IMR-90 (cell line): ENCODE results near the gene CHI3L1. TPM values are rescaled to one million over a fixed set of nuclear protein-coding genes. Genes with fewer than 3 reads are reported as not detected.

Experiments used
- ATAC-seq: fragments of 200-7000 bp; cut with Tn5 transposase; 2 replicates; pipeline ENCODE4 v1.9.1; 2020; ENCODE audit warnings: low read depth, mild to moderate bottlenecking, moderate library complexity
- BruUV-seq: library from RNA; stranded (reverse); fragments of 400-500 nt; replicated peaks from 2 replicates; lab custom pipeline; 2021; lab: Mats Ljungman, UMichigan
- CTCF ChIA-PET: fragments of 300-600 bp; formaldehyde crosslinking; extraction: SDS; loops from one replicate; lab custom pipeline; 2021; ENCODE audit warnings: antibody characterized with exemption; lab: Yijun Ruan, JAX
- POLR2A ChIA-PET: fragments of 300-600 bp; sonication (Branson Sonifier 250); formaldehyde crosslinking; loops from one replicate; lab custom pipeline; 2022; ENCODE audit warnings: antibody characterized with exemption; ENCODE audit not compliant: unreplicated experiment; lab: Charles Lee
- DNase-seq: peaks from one replicate; pipeline ENCODE4 v3.0.0; 2013
- H2AFZ ChIP-seq: replicated peaks from 2 replicates; pipeline ENCODE3; 2013; ENCODE audit warnings: low read length, mild to moderate bottlenecking; ENCODE audit not compliant: poor library complexity
- H2AK5ac ChIP-seq: 2 replicates; pipeline ENCODE4 v1.6.1; 2013; ENCODE audit warnings: low read depth, low read length, inconsistent platforms
- H2AK9ac ChIP-seq: replicated peaks from 2 replicates; pipeline ENCODE3; 2013; ENCODE audit warnings: mild to moderate bottlenecking, low read depth, low read length, moderate library complexity; ENCODE audit not compliant: poor library complexity
- H2BK120ac ChIP-seq: 2 replicates; pipeline ENCODE4 v1.6.1; 2013; ENCODE audit warnings: low read depth, low read length, inconsistent platforms
- H2BK15ac ChIP-seq: 3 replicates; pipeline ENCODE4 v1.6.1; 2013; ENCODE audit warnings: low read depth, low read length, inconsistent platforms
- H2BK20ac ChIP-seq: 2 replicates; pipeline ENCODE4 v1.6.1; 2013; ENCODE audit warnings: low read depth, mild to moderate bottlenecking, inconsistent platforms, low read length, moderate library complexity
- H2BK5ac ChIP-seq: 2 replicates; pipeline ENCODE4 v1.6.1; 2013; ENCODE audit warnings: mild to moderate bottlenecking, low read depth, low read length, inconsistent platforms; ENCODE audit not compliant: poor library complexity, severe bottlenecking
- H3K14ac ChIP-seq: replicated peaks from 2 replicates; pipeline ENCODE4 v1.6.1; 2013; ENCODE audit warnings: low read depth, low read length, inconsistent platforms
- H3K18ac ChIP-seq: 2 replicates; pipeline ENCODE4 v1.6.1; 2013; ENCODE audit warnings: low read depth, low read length, control low read depth
- H3K23ac ChIP-seq: 2 replicates; pipeline ENCODE4 v1.6.1; 2013; ENCODE audit warnings: low read depth, low read length, inconsistent platforms
- H3K27ac ChIP-seq: 2 replicates; pipeline ENCODE4 v1.5.1; 2013; ENCODE audit warnings: mild to moderate bottlenecking, control low read depth, low read length; ENCODE audit not compliant: insufficient read depth
- H3K27me3 ChIP-seq: 2 replicates; pipeline ENCODE4 v1.6.1; 2013; ENCODE audit warnings: low read length; ENCODE audit not compliant: control insufficient read depth, insufficient read depth
- H3K36me3 ChIP-seq: 2 replicates; pipeline ENCODE4 v1.6.1; 2013; ENCODE audit warnings: low read length, mixed read lengths; ENCODE audit not compliant: control insufficient read depth, insufficient read depth
- H3K4ac ChIP-seq: 2 replicates; pipeline ENCODE4 v1.6.1; 2013; ENCODE audit warnings: low read depth, low read length, inconsistent platforms
- H3K4me1 ChIP-seq: 2 replicates; pipeline ENCODE4 v1.6.1; 2013; ENCODE audit warnings: low read length, mixed read lengths; ENCODE audit not compliant: control insufficient read depth, insufficient read depth
- H3K4me2 ChIP-seq: 2 replicates; pipeline ENCODE4 v1.6.1; 2013; ENCODE audit warnings: low read depth, mild to moderate bottlenecking, control low read depth, low read length, moderate library complexity
- H3K4me3 ChIP-seq: 2 replicates; pipeline ENCODE4 v1.5.1; 2013; ENCODE audit warnings: low read depth, mild to moderate bottlenecking, control low read depth, low read length, moderate library complexity; ENCODE audit not compliant: insufficient read depth
- H3K56ac ChIP-seq: 2 replicates; pipeline ENCODE4 v1.6.1; 2013; ENCODE audit warnings: low read length, inconsistent platforms; ENCODE audit not compliant: insufficient read depth; ENCODE audit errors: extremely low read depth
- H3K79me1 ChIP-seq, 2 experiments: 2 replicates each; pipeline ENCODE4 v1.6.1; 2013; ENCODE audit warnings: low read length in 2 of 2, inconsistent platforms in 1 of 2, low read depth in 1 of 2
- H3K9ac ChIP-seq: 2 replicates; pipeline ENCODE4 v1.6.1; 2013; ENCODE audit warnings: low read depth, low read length, control low read depth
- H3K9me1 ChIP-seq: 2 replicates; pipeline ENCODE4 v1.6.1; 2013; ENCODE audit warnings: low read length, inconsistent platforms; ENCODE audit not compliant: insufficient read depth
- H3K9me3 ChIP-seq: 2 replicates; pipeline ENCODE4 v1.6.1; 2013; ENCODE audit warnings: low read length; ENCODE audit not compliant: control insufficient read depth, insufficient read depth
- H4K20me1 ChIP-seq: 2 replicates; pipeline ENCODE4 v1.6.1; 2013; ENCODE audit warnings: low read length, inconsistent platforms; ENCODE audit not compliant: insufficient read depth
- H4K5ac ChIP-seq: 2 replicates; pipeline ENCODE4 v1.6.1; 2013; ENCODE audit warnings: mild to moderate bottlenecking, low read depth, low read length, control low read depth
- H4K8ac ChIP-seq, 2 experiments: 2 replicates each; pipeline ENCODE4 v1.6.1; 2013; ENCODE audit warnings: low read depth in 2 of 2, low read length in 2 of 2, control low read depth in 1 of 2, inconsistent platforms in 1 of 2
- H4K91ac ChIP-seq: 2 replicates; pipeline ENCODE4 v1.6.1; 2013; ENCODE audit warnings: low read depth, low read length, inconsistent platforms; ENCODE audit not compliant: insufficient read depth
- MXI1 ChIP-seq: IDR thresholded peaks from 2 replicates; pipeline ENCODE4 v1.6.1; 2012; ENCODE audit warnings: low read depth, mild to moderate bottlenecking, low read length, moderate library complexity, borderline replicate concordance
- WGBS, 2 experiments: methylation state at CpG; one replicate each; pipeline versions ENCODE4 v1.1.5 to v1.1.7; 2013; ENCODE audit warnings: missing lambda C conversion rate in 2 of 2; ENCODE audit not compliant: insufficient read length in 1 of 2; ENCODE audit errors: extremely low coverage in 2 of 2; 5-methylcytosine and 5-hydroxymethylcytosine counted together
- dilution Hi-C: fragments of 300-500 bp; cut with HindIII; formaldehyde crosslinking; loops from one replicate; pipeline ENCODE4 v1.14.3; 2018; ENCODE audit warnings: low sequenced_read_pairs; ENCODE audit not compliant: unreplicated experiment
- in situ Hi-C: fragments of 300-500 bp; cut with MboI; formaldehyde crosslinking; loops from 3 replicates; pipeline ENCODE4 v1.14.3; 2019; ENCODE audit warnings: low sequenced_read_pairs, inconsistent platforms, mixed read lengths
- intact Hi-C: fragments of 100-400 bp; cut with micrococcal nuclease; formaldehyde crosslinking; loops from 2 replicates; pipeline ENCODE4 v1.10.0; 2022
- polyA plus RNA-seq, 3 experiments: library from polyadenylated mRNA; depleted of rRNA; stranded (reverse); fragments of >200 nt; gene quantifications; 2 replicates each; pipeline ENCODE4 v1.2.3, GENCODE V29; 2012; ENCODE audit warnings: low replicate concordance in 1 of 3
- total RNA-seq: library from RNA; depleted of rRNA; stranded (reverse); fragments of >200 nt; gene quantifications from 2 replicates; pipeline ENCODE4 v1.2.3, GENCODE V29; 2012

CHI3L1 gene
- total and polyA plus RNA-seq, 2 of the 4 experiments (the other 2 are of a cell fraction): 0.17 TPM; not detected in 1

GRCh38 chr1:203169770-203170520, 16.6 kb downstream of the CHI3L1 start:
- no peak overlapping the region for H3K9ac ChIP-seq
- 90% methylated on average over 2 of the region's 21 CpGs; no CpG with 5 or more reads in 1 of the 2 experiments for WGBS, 2 experiments
- no peak overlapping the region for H2BK15ac ChIP-seq
- H3K4me2 ChIP-seq: no peak overlapping the region
- CTCF ChIA-PET: no interaction called here
- no peak overlapping the region for H2AK9ac ChIP-seq
- no peak overlapping the region for H3K14ac ChIP-seq
- H3K9me1 ChIP-seq: no peaks in the 10 kb centered on the region
- no peak overlapping the region for H2AK5ac ChIP-seq
- H3K27ac ChIP-seq: no peak overlapping the region
- no peak overlapping the region for H4K8ac ChIP-seq
- H2BK20ac ChIP-seq: no peak overlapping the region
- H2AFZ ChIP-seq: no peak overlapping the region
- H3K56ac ChIP-seq: no peak overlapping the region
- no peak overlapping the region for H2BK5ac ChIP-seq
- no peak for TF ChIP-seq MXI1
- no peak overlapping the region for H2BK120ac ChIP-seq
- H3K4ac ChIP-seq: no peak overlapping the region
- H4K5ac ChIP-seq: no peak overlapping the region
- no peaks in the 10 kb centered on the region for H3K9me3 ChIP-seq
- dilution Hi-C loops (no loop called here), in situ Hi-C loops (no loop called here), intact Hi-C loops (no loop called here)
- no peak overlapping the region for H4K91ac ChIP-seq
- ATAC-seq (no peak), DNase-seq (no peak)
- H3K79me1 ChIP-seq: no peaks in the 10 kb centered on the region
- H3K4me3 ChIP-seq: no peak overlapping the region
- no TSS peak for BruUV-seq
- no peaks in the 10 kb centered on the region for H3K4me1 ChIP-seq
- H3K27me3 ChIP-seq: peaks cover 5% of the 10 kb centered on the region; the same call in 1 of the 2 replicates
- H3K36me3 ChIP-seq: no peaks in the 10 kb centered on the region
- no peak overlapping the region for H3K23ac ChIP-seq
- no peak overlapping the region for H3K18ac ChIP-seq
- H4K20me1 ChIP-seq: no peaks in the 10 kb centered on the region
- POLR2A ChIA-PET: no interaction called here
